Spleen (tissue), 11 donors: ENCODE results near the gene TNFAIP8. TPM values are rescaled to one million over a fixed set of nuclear protein-coding genes. Genes with fewer than 3 reads are reported as not detected.

Experiments used
- DNase-seq: peaks from one replicate; pipeline ENCODE4 v3.0.0-alpha.2; 2020
- H3K27ac ChIP-seq, 8 donors: fragments of 200-600 bp; sonication (generic) in 7 of 8; 1 replicate in 4 of 8; 2 replicates in 4 of 8; pipeline versions ENCODE4 v1.5.0 to v1.8.0; 2016 to 2021; ENCODE audit warnings: inconsistent platforms in 4 of 8, mild to moderate bottlenecking in 4 of 8, moderate library complexity in 1 of 8
- H3K27me3 ChIP-seq, 7 donors: fragments of 200-600 bp; sonication (generic) in 6 of 7; replicated peaks in 1 of 7; 1 replicate in 4 of 7; 2 replicates in 3 of 7; pipeline versions ENCODE4 v1.5.0 to v1.8.0; 2016 to 2021; ENCODE audit warnings: inconsistent platforms in 3 of 7, mild to moderate bottlenecking in 1 of 7
- H3K36me3 ChIP-seq, 6 donors: fragments of 200-600 bp; sonication (generic) in 5 of 6; 1 replicate in 4 of 6; 2 replicates in 2 of 6; pipeline versions ENCODE4 v1.5.0 to v1.8.0; 2016 to 2021; ENCODE audit warnings: inconsistent platforms in 2 of 6
- H3K4me1 ChIP-seq, 6 donors: fragments of 200-600 bp; sonication (generic) in 5 of 6; 1 replicate in 3 of 6; 2 replicates in 3 of 6; pipeline versions ENCODE4 v1.5.0 to v1.8.0; 2016 to 2021; ENCODE audit warnings: inconsistent platforms in 3 of 6
- H3K4me3 ChIP-seq, 8 donors: fragments of 200-600 bp; sonication (generic) in 7 of 8; 1 replicate in 4 of 8; 2 replicates in 4 of 8; pipeline versions ENCODE4 v1.5.0 to v1.8.0; 2016 to 2021; ENCODE audit warnings: inconsistent platforms in 4 of 8, mild to moderate bottlenecking in 4 of 8, moderate library complexity in 2 of 8
- H3K9me3 ChIP-seq, 8 donors: fragments of 200-600 bp; sonication (generic) in 7 of 8; 1 replicate in 4 of 8; 2 replicates in 4 of 8; pipeline versions ENCODE4 v1.5.0 to v1.8.0; 2016 to 2021; ENCODE audit warnings: inconsistent platforms in 4 of 8
- CTCF ChIP-seq, 11 experiments: fragments of 200-600 bp in 7 of 11; fragments of 450-650 bp in 4 of 11; sonication (generic) in 4 of 11; IDR thresholded peaks in 8 of 11; conservative IDR thresholded peaks in 3 of 11; 1 replicate in 7 of 11; 2 replicates in 4 of 11; pipeline versions ENCODE4 v1.4.0 to v1.8.0; 2016 to 2021; ENCODE audit warnings: antibody characterized with exemption in 11 of 11, inconsistent platforms in 4 of 11, mild to moderate bottlenecking in 1 of 11
- POLR2A ChIP-seq, 3 donors: fragments of 450-650 bp; IDR thresholded peaks; one replicate each; pipeline ENCODE4 v1.5.1; 2017; ENCODE audit warnings: antibody characterized with exemption in 3 of 3, mild to moderate bottlenecking in 1 of 3
- POLR2AphosphoS5 ChIP-seq, 3 donors: sonication (generic); formaldehyde crosslinking; IDR thresholded peaks; one replicate each; pipeline ENCODE4 v1.5.1; 2017; ENCODE audit warnings: antibody characterized with exemption in 3 of 3
- whole genome bisulfite sequencing, 5 donors: extraction: QIAGEN DNeasy Blood & Tissue Kit in 3 of 5; methylation state at CpG; one replicate each; pipeline versions ENCODE4 v1.1.5 to v1.1.7; 2013 to 2018; 5-methylcytosine and 5-hydroxymethylcytosine counted together
- intact Hi-C: fragments of 100-400 bp; cut with DNase I; formaldehyde crosslinking; loops from one replicate; pipeline ENCODE4 v1.15.0; 2023; ENCODE audit warnings: low total_unique reads
- polyA plus RNA-seq, 3 donors: library from polyadenylated mRNA; stranded (reverse); fragments of 200-250 nt; gene quantifications; one replicate each; pipeline ENCODE4 v1.2.1, GENCODE V29; 2013
- total RNA-seq, 7 donors: library from RNA; depleted of rRNA in 3 of 7; stranded (reverse); fragments of >200 nt in 3 of 7; fragmentation: NEBNext Ultra II Directional in 4 of 7; extraction: Animal tissue kit (Norgen Biotek cat#: 25700) in 4 of 7; gene quantifications; one replicate each; pipeline versions ENCODE4 v1.1.0 to v1.2.1, GENCODE V29; 2016 to 2021
- donor health status: healthy with polysubstance abuse.
- donor health status: DM: no; HTN: no; CAD: no; lungs with moderate emphysema.
- donor health status: DM: no; HTN: no; CAD: no.
- donor health status: Bipolar disorder and iron deficiency.
- donor health status: healthy.
- donor health status: DM: no; HTN: no; CAD: no.
- donor health status: DM: yes; HTN: yes; CAD: no.

Gene TNFAIP8
- total and polyA plus RNA-seq, 10 donors: 71.1 to 123 (median 101) TPM

- Histone ChIP-seq H3K9me3 (no peaks in the 10 kb centered on the region), H3K36me3 (no peaks in the 10 kb centered on the region), H3K4me3 (no peak overlapping the region), H3K27me3 (no peaks in the 10 kb centered on the region), H3K27ac (peak overlapping the region in 7 of 8 donors; percentile 10 to 85 (median 61)), H3K4me1 (peaks cover 8 to 63% (median 27%) of the 10 kb centered on the region in 6 donors)
- 48 to 56% (median 55%) methylated on average over 5 of the region's 5 CpGs for WGBS, 5 donors
- TF ChIP-seq POLR2AphosphoS5 (IDR thresholded peaks at IDR 0.05) (no peak), CTCF (IDR thresholded peaks at IDR 0.05 in 8 of 11, conservative IDR thresholded peaks at IDR 0.05 in 3 of 11) (no peak), POLR2A (IDR thresholded peaks at IDR 0.05) (no peak)
- intact Hi-C loops: loop anchor here (10.0 kb wide), 1 partner anchor 433 kb away; the partner anchor contains the start of gene DTWD2
- DNase-seq: no peak
Observed at GRCh38 chr5:119417891-119418605, 62.2 kb downstream of the TNFAIP8 start.

GRCh38 chr5:119418606-119419100, 62.8 kb downstream of the TNFAIP8 start:
- Histone ChIP-seq H3K27ac (peak overlapping the region in 7 of 8 donors; percentile 10 to 85 (median 61)), H3K36me3 (no peaks in the 10 kb centered on the region), H3K27me3 (no peaks in the 10 kb centered on the region), H3K9me3 (no peaks in the 10 kb centered on the region), H3K4me1 (peaks cover 8 to 57% (median 27%) of the 10 kb centered on the region in 6 donors), H3K4me3 (no peak overlapping the region)
- TF ChIP-seq CTCF (IDR thresholded peaks at IDR 0.05 in 8 of 11, conservative IDR thresholded peaks at IDR 0.05 in 3 of 11) (peak in 1 of 11 experiments; percentile 10), POLR2AphosphoS5 (IDR thresholded peaks at IDR 0.05) (peak in 1 of 3 donors; percentile 30), POLR2A (IDR thresholded peaks at IDR 0.05) (no peak)
- intact Hi-C loops: loop anchor here (10.0 kb wide), 1 partner anchor 434 kb away; the partner anchor contains the start of gene DTWD2
- 41 to 61% (median 57%) methylated on average over 2 of the region's 2 CpGs for WGBS, 5 donors
- no peak for DNase-seq

GRCh38 chr5:119420169-119420568, 64.3 kb downstream of the TNFAIP8 start:
- TF ChIP-seq CTCF (IDR thresholded peaks at IDR 0.05 in 8 of 11, conservative IDR thresholded peaks at IDR 0.05 in 3 of 11) (no peak), POLR2AphosphoS5 (IDR thresholded peaks at IDR 0.05) (no peak), POLR2A (IDR thresholded peaks at IDR 0.05) (no peak)
- no peaks in the 10 kb centered on the region for H3K27me3 ChIP-seq
- 34 to 56% (median 51%) methylated on average over 3 of the region's 3 CpGs for WGBS, 5 donors
- DNase-seq: no peak
- no peaks in the 10 kb centered on the region for H3K9me3 ChIP-seq
- peak overlapping the region; percentile 16 to 85 (median 60) for H3K27ac ChIP-seq
- peaks cover 8 to 41% (median 27%) of the 10 kb centered on the region in 6 donors for H3K4me1 ChIP-seq
- intact Hi-C loops: no loop called here
- no peak overlapping the region for H3K4me3 ChIP-seq
- H3K36me3 ChIP-seq: no peaks in the 10 kb centered on the region

GRCh38 chr5:119426057-119426456, 70.2 kb downstream of the TNFAIP8 start:
- TF ChIP-seq CTCF (IDR thresholded peaks at IDR 0.05 in 8 of 11, conservative IDR thresholded peaks at IDR 0.05 in 3 of 11): no peak
- no peak for TF ChIP-seq POLR2A (IDR thresholded peaks at IDR 0.05)
- no peak for TF ChIP-seq POLR2AphosphoS5 (IDR thresholded peaks at IDR 0.05)

More at GRCh38 chr5:119426057-119426456, 70.2 kb downstream of the TNFAIP8 start:
- no peak for DNase-seq
- Histone ChIP-seq H3K4me1 (peaks cover 0 to 33% (median 8%) of the 10 kb centered on the region in 6 donors), H3K9me3 (no peaks in the 10 kb centered on the region), H3K27ac (peak overlapping the region in 1 of 8 donors; percentile 42), H3K4me3 (no peak overlapping the region), H3K27me3 (no peaks in the 10 kb centered on the region), H3K36me3 (no peaks in the 10 kb centered on the region)
- WGBS, 5 donors: 90 to 97% (median 94%) methylated on average over 3 of the region's 3 CpGs
- intact Hi-C loops: no loop called here
